ENCODE measurements around the gene MAP1LC3A.

Gene MAP1LC3A

GRCh38 chr20:34567892-34568865 is 9.7 kb downstream of the MAP1LC3A start:
- H3K36me3 ChIP-seq (ENCODE audit: low read length): no peaks in the 10 kb centered on the region
- H3K9me3 ChIP-seq (ENCODE audit: insufficient read depth, low read length): no peaks in the 10 kb centered on the region
- no peak overlapping the region for H2AFZ ChIP-seq (ENCODE audit: low read depth, low read length, severe bottlenecking)

GRCh38 chr20:34569598-34569997 is 11.1 kb downstream of the MAP1LC3A start:
- H3K27ac ChIP-seq (ENCODE audit: low read depth, low read length): no peak overlapping the region
- H3K27me3 ChIP-seq (ENCODE audit: low read length): no peaks in the 10 kb centered on the region
- H3K79me2 ChIP-seq (ENCODE audit: insufficient read depth, low read length): no peaks in the 10 kb centered on the region
- no peaks in the 10 kb centered on the region for H3K36me3 ChIP-seq (ENCODE audit: low read length)
- no peak overlapping the region for H3K4me3 ChIP-seq (ENCODE audit: insufficient read depth, low read length, poor library complexity, severe bottlenecking)
- H3K4me2 ChIP-seq (ENCODE audit: low read depth, low read length, poor library complexity, severe bottlenecking): no peak overlapping the region
- TF ChIP-seq EZH2phosphoT487 (conservative IDR thresholded peaks at IDR 0.05; ENCODE audit: low read length) (no peak), CTCF (IDR thresholded peaks at IDR 0.05; ENCODE audit: insufficient read depth, low read length, poor library complexity, severe bottlenecking) (no peak)
- H3K9me3 ChIP-seq (ENCODE audit: insufficient read depth, low read length): no peaks in the 10 kb centered on the region
- no peaks in the 10 kb centered on the region for H3K9me2 ChIP-seq (replicated peaks; ENCODE audit: insufficient read depth, low read length)
- H4K20me1 ChIP-seq (ENCODE audit: low read depth, low read length): no peaks in the 10 kb centered on the region
- H3F3A ChIP-seq (ENCODE audit: insufficient read depth): no peaks in the 10 kb centered on the region
- no peak overlapping the region for H2AFZ ChIP-seq (ENCODE audit: low read depth, low read length, severe bottlenecking)
- H3K9ac ChIP-seq (ENCODE audit: low read length): no peak overlapping the region

More at GRCh38 chr20:34567892-34568865, 9.7 kb downstream of the MAP1LC3A start:
- H3K79me2 ChIP-seq (ENCODE audit: insufficient read depth, low read length): no peaks in the 10 kb centered on the region
- H3K4me2 ChIP-seq (ENCODE audit: low read depth, low read length, poor library complexity, severe bottlenecking): no peak overlapping the region
- no peak overlapping the region for H3K4me3 ChIP-seq (ENCODE audit: insufficient read depth, low read length, poor library complexity, severe bottlenecking)
- no peak overlapping the region for H3K27ac ChIP-seq (ENCODE audit: low read depth, low read length)
- no peaks in the 10 kb centered on the region for H4K20me1 ChIP-seq (ENCODE audit: low read depth, low read length)
- H3K9me2 ChIP-seq (replicated peaks; ENCODE audit: insufficient read depth, low read length): no peaks in the 10 kb centered on the region
- no peak for TF ChIP-seq CTCF (IDR thresholded peaks at IDR 0.05; ENCODE audit: insufficient read depth, low read length, poor library complexity, severe bottlenecking)
- no peak for TF ChIP-seq EZH2phosphoT487 (conservative IDR thresholded peaks at IDR 0.05; ENCODE audit: low read length)
- no peak overlapping the region for H3K9ac ChIP-seq (ENCODE audit: low read length)
- H3K27me3 ChIP-seq (ENCODE audit: low read length): no peaks in the 10 kb centered on the region
- H3F3A ChIP-seq (ENCODE audit: insufficient read depth): no peaks in the 10 kb centered on the region

GRCh38 chr20:34570859-34571306 is 12.4 kb downstream of the MAP1LC3A start:
- Histone ChIP-seq H3K4me3 (ENCODE audit: insufficient read depth, low read length, poor library complexity, severe bottlenecking) (no peak overlapping the region), H3K9me2 (replicated peaks; ENCODE audit: insufficient read depth, low read length) (no peaks in the 10 kb centered on the region), H3K27ac (ENCODE audit: low read depth, low read length) (no peak overlapping the region), H3K27me3 (ENCODE audit: low read length) (no peaks in the 10 kb centered on the region), H2AFZ (ENCODE audit: low read depth, low read length, severe bottlenecking) (no peak overlapping the region), H3K79me2 (ENCODE audit: insufficient read depth, low read length) (no peaks in the 10 kb centered on the region), H3F3A (ENCODE audit: insufficient read depth) (no peaks in the 10 kb centered on the region), H4K20me1 (ENCODE audit: low read depth, low read length) (no peaks in the 10 kb centered on the region), H3K9me3 (ENCODE audit: insufficient read depth, low read length) (no peaks in the 10 kb centered on the region), H3K9ac (ENCODE audit: low read length) (no peak overlapping the region), H3K4me2 (ENCODE audit: low read depth, low read length, poor library complexity, severe bottlenecking) (no peak overlapping the region), H3K36me3 (ENCODE audit: low read length) (no peaks in the 10 kb centered on the region)
- TF ChIP-seq CTCF (IDR thresholded peaks at IDR 0.05; ENCODE audit: insufficient read depth, low read length, poor library complexity, severe bottlenecking) (no peak), EZH2phosphoT487 (conservative IDR thresholded peaks at IDR 0.05; ENCODE audit: low read length) (no peak)

Data from SU-DHL-6 (cell line).